ACHN (cell line): ENCODE results near the gene TMEM217.

ENCODE experiments used
- DNase-seq: peaks from one replicate; pipeline ENCODE4 v3.0.0-alpha.2; 2015
- in situ Hi-C: cut with HindIII; loops from 2 replicates; pipeline ENCODE4 v1.10.0; 2017; ENCODE audit warnings: low sequenced_read_pairs, low pct_ligation_motif_present, low pct_unique_long_range_greater_than_20kb

Gene TMEM217

GRCh38 chr6:37175332-37176267, 82.3 kb downstream of the TMEM217 start:
- DNase-seq = no peak
- in situ Hi-C loops = no loop called here

- in situ Hi-C loops = no loop called here
- no peak for DNase-seq
These were observed 83.2 kb downstream of the TMEM217 start for GRCh38 chr6:37174515-37175331.

GRCh38 chr6:37174196-37174514, 83.8 kb downstream of the TMEM217 start:
- no peak for DNase-seq
- in situ Hi-C loops = no loop called here

- DNase-seq = no peak
- in situ Hi-C loops = no loop called here
These were observed 84.3 kb downstream of the TMEM217 start for GRCh38 chr6:37173493-37174195.

GRCh38 chr6:37172912-37173492, 84.9 kb downstream of the TMEM217 start:
- in situ Hi-C loops = no loop called here
- no peak for DNase-seq

GRCh38 chr6:37171970-37172812, 85.8 kb downstream of the TMEM217 start:
- in situ Hi-C loops = no loop called here
- DNase-seq = peak; percentile 83

- in situ Hi-C loops = no loop called here
- DNase-seq = peak; percentile 46
These were observed 86.6 kb downstream of the TMEM217 start for GRCh38 chr6:37171201-37171969.

GRCh38 chr6:37170273-37171200, 87.4 kb downstream of the TMEM217 start:
- in situ Hi-C loops = no loop called here
- peak; percentile 51 for DNase-seq

GRCh38 chr6:37169496-37170272, 88.3 kb downstream of the TMEM217 start, which contains the start of gene PIM1:
Gene PIM1 (plus strand): TSS chr6:37170152. CDS start chr6:37170576, 424 bp downstream.
- peak; percentile 91 for DNase-seq
- in situ Hi-C loops = no loop called here

- DNase-seq = no peak
These were observed 89.0 kb downstream of the TMEM217 start for GRCh38 chr6:37168811-37169495.

GRCh38 chr6:37168163-37168758, 89.7 kb downstream of the TMEM217 start:
- in situ Hi-C loops = no loop called here
- DNase-seq = no peak

More at GRCh38 chr6:37168811-37169495, 89.0 kb downstream of the TMEM217 start:
- in situ Hi-C loops = no loop called here

- DNase-seq = no peak
- in situ Hi-C loops = no loop called here
These were observed 95.2 kb downstream of the TMEM217 start for GRCh38 chr6:37162740-37163139.
